Neural crest cell (in vitro differentiated cells): Measurements from ENCODE around the gene PTPN12. TPM values are rescaled to one million over a fixed set of nuclear protein-coding genes. Genes with fewer than 3 reads are reported as not detected.

Source experiments
- DNase-seq: peaks from one replicate; pipeline ENCODE4 v3.0.0; 2021; ENCODE audit warnings: low read depth, mixed read lengths, low spot score
- H3K27ac Mint-ChIP-seq: one replicate; pipeline ENCODE4 v1.8.0; 2021; ENCODE audit warnings: mild to moderate bottlenecking, mixed read lengths; ENCODE audit not compliant: unreplicated experiment
- H3K27me3 Mint-ChIP-seq: 2 replicates; pipeline ENCODE4 v1.8.0; 2021; ENCODE audit warnings: low read depth, mild to moderate bottlenecking, mixed read lengths
- H3K36me3 Mint-ChIP-seq: 2 replicates; pipeline ENCODE4 v1.8.0; 2021; ENCODE audit warnings: low read depth, mild to moderate bottlenecking, mixed read lengths
- H3K4me1 Mint-ChIP-seq: 2 replicates; pipeline ENCODE4 v1.8.0; 2021; ENCODE audit warnings: mixed read lengths
- H3K4me3 Mint-ChIP-seq: one replicate; pipeline ENCODE4 v1.8.0; 2021; ENCODE audit warnings: mild to moderate bottlenecking, mixed read lengths
- H3K9me3 Mint-ChIP-seq: 2 replicates; pipeline ENCODE4 v1.8.0; 2021; ENCODE audit warnings: mixed read lengths
- total RNA-seq: library from RNA; stranded (reverse); gene quantifications from 2 replicates; pipeline ENCODE4 v1.2.1, GENCODE V29; 2021
- TF ChIP-seq, protein P1 (sequence below): fragments of 200-600 bp; sonication (generic); conservative IDR thresholded peaks from 2 replicates; pipeline ENCODE4 v1.5.0; 2021; ENCODE audit warnings: antibody characterized with exemption, mild to moderate bottlenecking

Gene PTPN12
- total RNA-seq, 1 donor from 2014 or later = 88.2 TPM

DNA sequence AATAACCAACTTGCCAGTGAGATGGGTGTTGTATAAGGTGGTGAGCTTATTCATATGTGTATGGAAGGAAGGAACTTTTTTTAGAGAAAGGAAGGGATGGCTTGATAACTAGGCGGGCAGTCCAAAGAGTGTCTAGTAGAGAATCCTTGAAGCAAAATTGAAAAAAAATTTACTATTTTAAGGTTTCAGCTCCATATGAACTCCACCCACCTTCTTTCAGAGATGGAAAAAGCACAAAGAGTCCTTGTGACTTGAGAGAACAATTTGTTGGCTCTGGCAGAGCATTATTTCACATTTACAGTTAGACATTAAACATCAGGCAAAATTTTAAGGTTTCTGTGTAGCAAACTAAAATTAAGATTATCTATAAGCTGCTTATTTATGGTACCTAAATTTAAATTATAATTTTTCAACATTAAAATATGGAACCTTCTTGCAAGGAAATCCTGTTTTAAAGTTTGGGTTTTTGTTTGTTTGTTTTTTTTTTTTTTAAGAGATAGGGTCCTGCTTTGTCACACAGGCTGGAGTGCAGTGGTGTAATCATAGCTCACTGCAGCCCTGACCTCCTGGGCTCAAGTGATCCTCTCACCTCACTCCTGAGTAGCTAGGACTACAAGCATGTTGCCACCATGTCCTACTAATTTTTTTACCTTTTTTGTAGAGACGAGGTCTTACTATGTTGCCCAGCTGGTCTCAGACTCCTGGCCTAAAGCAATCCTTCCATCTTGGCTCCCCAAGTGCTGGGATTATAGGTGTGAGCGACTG, 12.2 kb downstream of the PTPN12 start:
- Mint-ChIP-seq H3K4me3 (no peak overlapping the region), H3K27ac (no peak overlapping the region), H3K27me3 (no peaks in the 10 kb centered on the region), H3K36me3 (peaks cover 2% of the 10 kb centered on the region), H3K9me3 (no peaks in the 10 kb centered on the region), H3K4me1 (peaks cover 52% of the 10 kb centered on the region)
- DNase-seq = no peak
- TF ChIP-seq, protein P1, sequence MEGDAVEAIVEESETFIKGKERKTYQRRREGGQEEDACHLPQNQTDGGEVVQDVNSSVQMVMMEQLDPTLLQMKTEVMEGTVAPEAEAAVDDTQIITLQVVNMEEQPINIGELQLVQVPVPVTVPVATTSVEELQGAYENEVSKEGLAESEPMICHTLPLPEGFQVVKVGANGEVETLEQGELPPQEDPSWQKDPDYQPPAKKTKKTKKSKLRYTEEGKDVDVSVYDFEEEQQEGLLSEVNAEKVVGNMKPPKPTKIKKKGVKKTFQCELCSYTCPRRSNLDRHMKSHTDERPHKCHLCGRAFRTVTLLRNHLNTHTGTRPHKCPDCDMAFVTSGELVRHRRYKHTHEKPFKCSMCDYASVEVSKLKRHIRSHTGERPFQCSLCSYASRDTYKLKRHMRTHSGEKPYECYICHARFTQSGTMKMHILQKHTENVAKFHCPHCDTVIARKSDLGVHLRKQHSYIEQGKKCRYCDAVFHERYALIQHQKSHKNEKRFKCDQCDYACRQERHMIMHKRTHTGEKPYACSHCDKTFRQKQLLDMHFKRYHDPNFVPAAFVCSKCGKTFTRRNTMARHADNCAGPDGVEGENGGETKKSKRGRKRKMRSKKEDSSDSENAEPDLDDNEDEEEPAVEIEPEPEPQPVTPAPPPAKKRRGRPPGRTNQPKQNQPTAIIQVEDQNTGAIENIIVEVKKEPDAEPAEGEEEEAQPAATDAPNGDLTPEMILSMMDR = no peak

DNA sequence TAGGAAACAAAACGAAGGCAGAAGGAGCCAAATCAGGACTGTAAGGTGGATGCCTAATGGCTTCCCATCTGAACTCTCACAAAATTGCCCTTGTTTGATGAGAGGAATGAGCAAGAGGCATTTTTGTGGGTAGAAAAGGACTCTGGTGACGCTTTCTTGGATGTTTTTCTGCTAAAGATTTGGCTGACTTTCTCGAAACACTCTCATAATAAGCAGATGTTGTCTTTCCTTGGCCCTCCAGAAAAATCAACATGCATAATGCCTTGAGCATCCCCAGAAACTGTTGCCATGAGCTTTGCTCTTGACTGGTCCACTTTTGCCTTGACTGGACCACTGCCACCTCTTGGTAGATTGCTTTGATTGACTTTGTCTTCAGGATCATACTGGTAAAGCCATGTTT, 13.5 kb downstream of the PTPN12 start:
- H3K27ac Mint-ChIP-seq = no peak overlapping the region

DNA sequence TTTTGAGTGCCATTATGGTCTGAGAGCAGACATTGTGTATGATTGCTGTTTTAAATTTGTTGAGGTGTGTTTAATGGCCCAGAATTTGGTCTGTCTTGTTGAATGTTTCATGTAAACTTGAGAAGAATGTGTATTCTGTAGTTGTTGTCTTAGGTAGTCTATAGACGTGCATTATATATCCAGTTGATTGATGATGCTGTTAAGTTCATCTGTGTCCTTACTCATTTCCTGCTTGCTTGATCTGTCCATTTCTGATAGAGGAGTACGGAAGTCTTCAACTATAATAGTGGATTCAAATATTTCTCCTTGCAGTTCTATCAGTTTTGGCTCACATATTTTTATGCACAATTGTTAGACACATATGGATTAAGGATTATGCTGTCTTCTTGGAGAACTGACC, 16.0 kb downstream of the PTPN12 start:
- Mint-ChIP-seq H3K36me3 (peaks cover 10% of the 10 kb centered on the region), H3K4me1 (peaks cover 48% of the 10 kb centered on the region), H3K27ac (no peak overlapping the region), H3K4me3 (no peak overlapping the region), H3K27me3 (no peaks in the 10 kb centered on the region), H3K9me3 (no peaks in the 10 kb centered on the region)
- DNase-seq = no peak
- TF ChIP-seq, protein P1 = no peak

More for the DNA sequence above, 13.5 kb downstream of the PTPN12 start:
- Mint-ChIP-seq H3K9me3 (no peaks in the 10 kb centered on the region), H3K4me3 (no peak overlapping the region), H3K36me3 (peaks cover 7% of the 10 kb centered on the region), H3K4me1 (peaks cover 57% of the 10 kb centered on the region), H3K27me3 (no peaks in the 10 kb centered on the region)
- TF ChIP-seq, protein P1 = no peak
- DNase-seq = no peak

DNA sequence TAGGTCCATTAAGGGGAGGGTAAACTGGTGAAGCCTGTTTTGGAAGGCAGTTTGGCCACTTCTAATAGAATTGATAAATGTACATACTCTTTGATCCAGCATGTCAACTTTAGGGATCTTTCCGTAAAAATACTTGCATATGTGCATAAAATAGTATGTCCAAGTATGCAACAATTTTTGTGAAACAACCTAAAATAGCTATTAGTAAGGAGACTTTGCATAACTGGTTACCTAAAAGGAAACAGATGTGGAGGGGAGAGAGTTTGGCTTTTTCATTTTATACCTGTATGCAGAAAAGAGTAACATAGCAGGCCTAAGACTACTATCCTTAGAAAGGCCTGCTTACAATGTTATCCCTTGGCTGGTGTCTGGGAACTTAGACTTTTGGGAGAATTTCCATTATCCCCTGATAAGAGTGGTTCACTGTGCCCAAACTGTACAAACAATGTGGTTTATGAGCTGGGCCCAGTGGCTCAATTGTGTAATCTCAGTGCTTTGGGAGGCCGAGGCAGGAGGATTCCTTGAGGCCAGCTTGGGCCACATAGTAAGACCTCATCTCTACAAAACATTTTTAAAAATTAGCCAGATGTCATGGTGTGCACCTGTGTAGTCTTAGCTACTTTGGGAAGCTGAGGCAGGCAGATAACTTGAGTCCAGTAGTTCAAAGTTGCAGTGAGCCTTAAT, 21.3 kb downstream of the PTPN12 start:
- Mint-ChIP-seq H3K36me3 (peaks cover 11% of the 10 kb centered on the region), H3K4me1 (peaks cover 30% of the 10 kb centered on the region)

DNA sequence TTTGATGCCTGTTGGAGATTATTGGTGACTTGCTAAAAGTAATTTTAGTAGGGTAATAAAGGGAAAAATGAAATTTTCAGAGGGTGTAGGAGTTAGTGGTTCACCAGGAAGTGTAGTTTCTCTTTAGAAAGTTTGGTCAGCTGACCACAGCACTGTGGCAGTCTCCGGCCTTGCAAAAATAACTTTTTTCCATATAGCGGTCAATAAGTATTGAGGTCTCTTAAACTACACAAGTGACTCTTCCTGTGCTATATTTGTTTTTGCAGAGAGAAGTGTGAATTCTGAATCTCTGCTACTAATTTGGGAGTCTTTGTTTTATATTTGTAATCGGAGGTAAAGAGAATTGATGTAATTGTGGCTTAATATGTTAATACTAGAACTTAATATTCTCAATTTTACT, 24.3 kb downstream of the PTPN12 start:
- Mint-ChIP-seq H3K9me3 (no peaks in the 10 kb centered on the region), H3K27me3 (no peaks in the 10 kb centered on the region), H3K4me3 (no peak overlapping the region), H3K36me3 (peaks cover 6% of the 10 kb centered on the region), H3K4me1 (peaks cover 38% of the 10 kb centered on the region), H3K27ac (no peak overlapping the region)
- no peak for DNase-seq
- TF ChIP-seq, protein P1 = no peak

More for the DNA sequence above, 21.3 kb downstream of the PTPN12 start:
- TF ChIP-seq, protein P1 = no peak
- DNase-seq = no peak
- Mint-ChIP-seq H3K9me3 (no peaks in the 10 kb centered on the region), H3K4me3 (no peak overlapping the region), H3K27ac (peak overlapping the region; percentile 21), H3K27me3 (no peaks in the 10 kb centered on the region)
